ENCODE results near the gene ZAR1.

Gene ZAR1

DNA sequence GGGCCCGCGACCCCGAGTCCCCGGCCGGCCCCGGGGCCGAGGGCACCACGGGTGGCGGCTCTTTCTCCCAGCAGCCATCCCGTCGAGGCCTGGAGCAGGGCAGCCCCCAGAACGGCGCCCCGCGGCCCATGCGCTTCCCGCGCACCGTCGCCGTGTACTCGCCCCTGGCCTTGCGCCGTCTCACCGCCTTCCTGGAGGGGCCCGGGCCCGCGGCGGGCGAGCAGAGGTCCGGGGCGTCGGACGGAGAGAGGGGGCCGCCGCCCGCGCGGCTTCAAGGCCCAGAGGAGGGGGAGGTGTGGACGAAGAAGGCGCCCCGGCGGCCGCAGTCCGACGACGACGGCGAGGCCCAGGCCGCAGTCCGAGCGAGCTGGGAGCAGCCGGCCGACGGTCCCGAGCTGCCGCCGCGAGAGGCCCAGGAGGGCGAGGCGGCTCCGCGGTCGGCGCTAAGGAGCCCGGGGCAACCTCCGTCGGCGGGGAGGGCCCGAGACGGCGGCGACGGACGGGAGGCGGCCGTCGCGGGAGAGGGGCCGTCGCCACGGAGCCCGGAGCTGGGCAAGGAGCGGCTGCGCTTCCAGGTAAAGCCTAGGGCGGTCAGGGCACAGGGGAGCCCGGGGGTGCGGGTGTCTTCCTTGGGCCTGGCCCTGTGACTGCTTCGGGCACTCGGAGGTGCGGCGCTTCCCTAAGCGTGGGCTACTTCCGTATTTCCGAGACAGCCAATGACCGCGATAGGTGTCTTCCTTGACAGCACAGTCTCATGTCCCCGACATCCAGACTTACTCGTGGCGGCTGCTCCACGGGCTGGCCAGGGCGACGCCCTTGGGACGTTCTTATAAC lies 845 bp downstream of the ZAR1 start:
- no peak for DNase-seq

GRCh38 chr4:48491514-48492176 lies 1.6 kb downstream of the ZAR1 start:
- no peak for DNase-seq

DNA sequence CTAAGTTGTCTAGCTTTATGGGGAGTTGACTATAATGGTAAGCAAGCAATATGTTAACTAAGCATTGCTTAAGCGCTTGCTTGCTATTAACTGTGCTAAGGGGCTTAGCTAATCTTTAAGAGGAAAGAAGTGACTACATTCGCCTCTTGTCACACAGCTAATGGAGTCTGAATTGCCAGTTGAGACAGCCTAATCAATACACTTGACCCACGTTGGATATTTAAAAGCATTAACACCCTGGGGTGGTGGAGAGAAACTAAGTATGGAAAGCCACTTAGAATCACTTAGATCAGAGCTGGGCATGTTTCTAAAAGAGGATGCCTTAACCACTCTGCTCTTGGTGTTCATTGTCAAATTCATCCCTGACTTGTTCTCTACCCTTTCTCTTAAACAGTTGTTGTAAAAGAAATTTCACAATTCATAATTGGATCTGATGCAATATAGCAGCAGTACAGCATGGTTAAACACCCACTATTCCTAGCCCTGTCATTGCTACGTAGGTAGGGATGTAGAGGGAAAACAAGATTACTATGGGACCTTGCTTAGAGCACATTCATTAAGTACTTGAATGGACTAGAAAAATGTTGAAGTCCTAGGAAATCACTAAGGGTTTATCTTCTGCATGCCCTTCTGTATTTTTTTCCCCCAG lies 3.5 kb downstream of the ZAR1 start:
- no peak for DNase-seq

- no peak for DNase-seq
Observed at GRCh38 chr4:48495941-48496340, 5.9 kb downstream of the ZAR1 start.

GRCh38 chr4:48498895-48499294 lies 8.8 kb downstream of the ZAR1 start:
- DNase-seq: no peak

DNA sequence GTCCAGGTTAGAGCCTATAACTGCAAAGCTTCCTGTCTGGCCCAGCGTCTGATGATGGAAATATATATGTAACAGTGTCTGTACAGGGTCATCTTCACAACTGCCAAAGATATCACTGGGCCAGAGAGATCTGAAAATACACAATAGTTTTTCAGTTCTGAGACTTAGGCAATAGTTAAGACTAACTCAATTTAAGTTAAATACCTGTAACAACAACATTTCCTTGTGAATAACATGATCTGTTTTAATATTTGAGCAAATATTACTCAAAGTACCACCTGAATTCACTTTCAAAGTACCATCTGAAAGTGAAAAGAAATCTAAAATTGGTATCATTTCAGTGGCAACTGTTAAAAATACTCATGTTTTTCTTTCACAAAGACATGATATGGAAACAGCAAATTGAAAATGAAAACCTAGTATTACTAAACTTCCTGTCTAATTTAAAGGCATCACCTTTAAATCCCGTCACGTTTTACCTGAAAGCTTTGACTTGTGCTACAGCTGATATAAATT lies 9.6 kb downstream of the ZAR1 start:
- DNase-seq: no peak

DNA sequence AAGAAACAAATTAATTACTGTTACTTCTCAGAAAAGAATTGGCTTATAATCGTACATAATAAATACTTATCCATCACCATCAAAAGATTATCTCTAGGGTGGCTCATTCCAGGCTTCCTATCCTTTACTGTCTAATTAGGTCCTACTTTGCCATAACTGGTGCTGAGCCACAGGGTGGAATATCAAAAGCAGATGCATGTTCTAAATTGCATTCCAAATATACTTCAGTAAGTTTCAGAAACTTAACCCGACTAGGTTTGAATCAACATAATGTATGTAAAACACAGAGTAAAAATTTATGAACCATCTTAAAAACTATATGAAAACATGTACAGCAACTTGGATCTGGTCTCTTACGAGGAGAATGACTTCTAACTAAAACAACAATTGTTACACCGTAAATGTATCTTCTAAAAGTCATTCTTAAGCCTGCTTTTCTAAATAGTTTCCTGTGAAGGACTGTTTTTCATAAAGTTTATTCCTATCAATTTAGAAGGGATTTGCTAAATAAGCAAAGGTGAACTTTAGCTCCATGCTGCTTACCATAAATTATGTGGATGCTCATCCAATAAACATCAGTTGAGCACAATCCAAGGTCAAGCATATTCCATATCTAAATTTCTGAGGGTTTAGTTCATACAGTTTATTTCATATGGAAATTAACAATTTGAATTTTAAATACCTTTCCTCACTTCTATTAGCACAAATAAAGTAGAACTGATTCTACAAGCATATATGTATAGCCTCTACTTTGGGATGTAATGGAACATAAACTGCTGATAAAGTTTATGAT lies 13.4 kb downstream of the ZAR1 start:
- DNase-seq: no peak

DNA sequence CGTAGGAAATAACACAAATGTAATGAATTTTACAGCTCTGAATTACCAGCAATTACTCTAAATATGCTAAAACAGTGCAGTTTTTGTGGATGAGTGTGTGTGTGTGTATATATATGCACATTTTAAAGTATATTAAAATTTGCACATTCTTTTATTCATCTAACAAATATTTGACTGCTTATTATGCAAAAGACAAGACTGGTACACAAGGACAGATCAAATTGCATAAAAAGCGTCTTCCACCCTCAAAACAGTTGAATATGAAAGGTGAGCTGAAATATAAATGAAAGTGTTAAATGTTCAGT lies 13.9 kb downstream of the ZAR1 start:
- DNase-seq: no peak

GRCh38 chr4:48504352-48504751 lies 14.3 kb downstream of the ZAR1 start:
- no peak for DNase-seq

GRCh38 chr4:48506716-48507115 lies 16.7 kb downstream of the ZAR1 start:
- no peak for DNase-seq

DNA sequence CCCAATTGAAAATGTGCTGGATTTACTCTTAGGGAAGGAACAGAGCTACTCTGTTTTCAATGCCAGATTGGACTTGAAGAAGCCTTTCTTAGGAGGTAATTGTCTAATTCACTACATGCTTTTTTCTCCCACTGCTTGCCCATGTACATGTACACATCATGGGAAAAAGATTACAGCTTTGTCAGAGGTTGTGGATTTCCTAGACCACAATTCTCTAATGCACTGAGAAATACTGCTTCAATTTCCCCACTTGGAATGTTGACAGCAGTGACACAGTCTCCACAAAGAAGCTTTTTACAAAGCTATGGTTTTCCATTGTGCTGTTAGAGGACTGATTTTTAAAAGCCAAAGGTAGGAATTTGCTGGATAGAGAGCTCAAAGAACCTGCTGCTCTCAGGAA lies 19.5 kb downstream of the ZAR1 start:
- no peak for DNase-seq

- no peak for DNase-seq
Observed at GRCh38 chr4:48518143-48518542, 28.1 kb downstream of the ZAR1 start.

DNA sequence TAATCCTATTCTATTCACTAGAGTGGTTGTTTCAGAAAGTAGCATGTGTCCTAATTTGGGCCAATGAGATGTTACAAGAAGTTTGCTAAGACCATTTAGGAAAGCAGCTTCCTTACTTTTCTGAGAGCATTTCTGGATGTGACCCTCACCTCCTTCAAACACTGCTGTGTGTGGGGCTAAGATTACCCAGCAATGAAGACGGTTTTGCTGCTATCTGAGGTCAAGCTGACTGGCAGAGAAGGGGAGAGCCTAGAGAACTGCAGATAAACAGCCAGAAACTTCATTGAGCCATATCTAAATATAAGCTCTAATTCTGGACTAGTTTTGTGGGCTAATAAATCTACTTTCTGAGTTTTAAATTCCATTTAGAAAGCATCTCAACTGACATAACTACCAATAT lies 36.4 kb downstream of the ZAR1 start:
- DNase-seq: no peak

GRCh38 chr4:48538358-48538757 lies 48.3 kb downstream of the ZAR1 start:
- no peak for DNase-seq

GRCh38 chr4:48539597-48539996 lies 49.5 kb downstream of the ZAR1 start:
- DNase-seq: no peak

GRCh38 chr4:48542888-48543287 lies 52.8 kb downstream of the ZAR1 start:
- DNase-seq: no peak

GRCh38 chr4:48543796-48544195 lies 53.7 kb downstream of the ZAR1 start:
- DNase-seq: no peak

Measured in NCI-H1930 (cell line).